GM21360 (cell line): ENCODE data around the gene RNFT2.

Experiments used
- ATAC-seq: cut with Tn5 transposase; IDR thresholded peaks from one replicate; pipeline ENCODE4 v1.9.1; 2021; ENCODE audit warnings: mild to moderate bottlenecking, moderate library complexity; ENCODE audit not compliant: unreplicated experiment

The RNFT2 gene

GRCh38 chr12:116821291-116821690, 83.2 kb downstream of the RNFT2 start:
- no peak for ATAC-seq

DNA sequence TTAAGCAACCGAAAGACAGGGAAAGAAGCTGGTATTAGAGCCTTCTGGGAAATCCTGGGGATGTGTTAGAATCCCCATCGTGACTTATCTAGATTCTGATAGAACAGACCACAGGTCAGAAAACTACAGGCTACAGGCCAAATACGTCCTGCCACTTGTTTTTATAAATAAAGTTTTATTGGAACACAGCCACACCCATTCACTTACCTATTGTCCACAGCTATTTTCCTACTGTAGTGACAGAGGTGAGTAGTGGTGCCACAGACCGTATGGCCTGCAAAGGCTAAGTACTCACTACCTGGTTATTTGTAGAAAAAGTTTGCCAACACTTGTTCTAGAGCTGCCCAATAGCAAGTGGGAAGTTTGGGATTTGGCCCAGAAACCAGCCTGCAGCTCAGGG, 89.3 kb downstream of the RNFT2 start:
- ATAC-seq, result no peak

- no peak for ATAC-seq
Measured at GRCh38 chr12:116832353-116832752, 94.2 kb downstream of the RNFT2 start.

DNA sequence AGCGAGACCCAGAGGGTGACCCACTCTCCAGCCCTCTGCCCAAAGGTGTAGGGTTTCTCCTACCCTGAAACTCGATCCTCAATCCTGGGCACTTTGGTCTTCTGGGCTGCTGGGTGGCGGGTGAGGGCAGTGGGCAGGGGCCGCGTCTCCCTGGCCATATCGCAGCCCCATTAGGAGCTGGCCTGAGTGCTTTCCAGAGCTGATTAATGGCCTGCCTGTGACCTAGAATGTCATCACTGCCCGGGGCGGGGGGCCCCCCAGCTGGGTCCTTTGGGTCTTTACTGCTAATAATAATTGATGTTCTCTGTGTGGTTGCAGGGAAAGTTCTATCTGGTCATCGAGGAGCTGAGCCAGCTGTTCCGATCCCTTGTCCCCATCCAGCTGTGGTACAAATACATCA, 95.4 kb downstream of the RNFT2 start:
- no peak for ATAC-seq

DNA sequence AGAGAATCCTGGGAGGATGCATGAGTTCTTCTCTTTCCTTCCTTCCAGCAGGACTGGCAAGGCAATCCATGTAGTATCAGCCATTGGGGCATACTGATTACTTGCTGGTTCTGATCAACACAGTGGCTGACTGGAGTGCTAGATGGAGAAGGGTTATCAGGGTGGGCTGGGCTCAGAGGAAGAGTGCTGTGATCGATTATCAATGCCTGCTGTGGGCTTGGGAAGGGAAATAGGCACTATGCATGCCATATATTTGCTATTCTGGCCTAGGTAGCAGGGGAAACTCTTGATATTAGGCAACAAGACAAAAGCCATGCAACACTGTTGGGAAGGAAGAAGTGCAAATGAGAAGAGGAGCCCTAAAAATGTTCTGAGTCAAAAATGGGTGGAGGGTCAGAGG, 97.4 kb downstream of the RNFT2 start:
- no peak for ATAC-seq

- no peak for ATAC-seq
Measured at GRCh38 chr12:116837097-116837496, 99.0 kb downstream of the RNFT2 start.

DNA sequence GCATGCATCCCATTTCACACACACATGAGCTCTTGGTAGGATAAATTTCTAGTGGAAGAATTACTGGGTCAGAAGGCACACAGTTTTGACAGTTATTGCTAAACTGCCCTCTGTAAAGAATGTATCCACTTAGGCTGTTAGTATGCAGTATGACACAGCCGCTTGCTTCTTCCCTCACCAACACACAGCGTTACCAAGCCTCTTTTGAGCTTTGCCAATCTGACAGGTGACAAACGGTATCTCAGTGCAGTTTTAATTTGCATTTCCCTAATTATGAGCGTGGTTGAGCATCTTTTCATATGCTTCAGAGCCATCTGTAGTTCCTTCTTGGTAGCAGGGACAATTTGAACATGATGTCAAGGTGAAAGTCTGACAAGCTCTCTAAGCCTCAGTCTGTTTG, 100.2 kb downstream of the RNFT2 start:
- ATAC-seq, result no peak

DNA sequence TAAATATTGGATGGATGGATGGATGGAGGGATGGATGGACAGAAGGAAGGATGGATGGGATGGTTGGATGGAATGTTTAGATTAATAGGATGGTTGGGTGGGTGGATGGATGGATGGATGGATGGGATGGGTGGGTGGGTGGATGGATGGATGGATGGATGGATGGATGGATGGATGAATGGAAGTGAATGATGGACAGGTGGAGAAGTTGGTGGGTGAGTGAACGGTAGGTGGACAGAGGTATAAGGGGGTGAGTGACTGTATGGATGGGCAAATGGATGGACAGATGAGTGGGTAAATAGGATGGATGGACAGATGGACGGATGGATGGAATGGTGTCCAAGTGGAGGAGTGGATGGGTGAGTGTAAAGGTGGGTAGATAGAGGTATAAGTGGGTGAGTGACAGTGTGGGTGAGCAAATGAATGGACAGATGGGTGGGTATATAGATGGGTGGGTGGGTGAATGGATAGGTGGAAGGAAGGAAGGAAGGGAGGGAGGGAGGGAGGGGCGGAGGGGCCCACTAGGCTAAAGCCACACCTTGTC, 101.2 kb downstream of the RNFT2 start:
- no peak for ATAC-seq

DNA sequence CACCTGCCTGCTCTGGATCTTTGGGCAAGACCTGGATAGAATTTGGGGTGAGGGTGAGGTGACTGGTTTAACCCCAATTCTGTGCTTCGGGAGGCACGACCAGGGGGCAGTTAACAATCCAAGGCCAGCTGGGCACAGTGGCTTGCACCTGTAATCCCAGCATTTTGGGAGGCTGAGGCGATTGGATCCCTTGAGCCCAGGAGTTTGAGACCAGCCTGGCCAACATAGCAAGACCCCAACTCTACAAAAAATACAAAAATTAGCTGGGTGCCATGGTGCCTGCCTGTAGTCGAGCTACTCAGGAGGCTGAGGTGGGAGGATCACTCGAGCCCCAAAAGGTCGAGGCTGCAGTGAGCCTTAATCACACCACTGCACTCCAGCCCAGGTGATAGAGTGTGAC, 105.0 kb downstream of the RNFT2 start:
- no peak for ATAC-seq

- no peak for ATAC-seq
Measured at GRCh38 chr12:116849216-116849615, 111.1 kb downstream of the RNFT2 start.

DNA sequence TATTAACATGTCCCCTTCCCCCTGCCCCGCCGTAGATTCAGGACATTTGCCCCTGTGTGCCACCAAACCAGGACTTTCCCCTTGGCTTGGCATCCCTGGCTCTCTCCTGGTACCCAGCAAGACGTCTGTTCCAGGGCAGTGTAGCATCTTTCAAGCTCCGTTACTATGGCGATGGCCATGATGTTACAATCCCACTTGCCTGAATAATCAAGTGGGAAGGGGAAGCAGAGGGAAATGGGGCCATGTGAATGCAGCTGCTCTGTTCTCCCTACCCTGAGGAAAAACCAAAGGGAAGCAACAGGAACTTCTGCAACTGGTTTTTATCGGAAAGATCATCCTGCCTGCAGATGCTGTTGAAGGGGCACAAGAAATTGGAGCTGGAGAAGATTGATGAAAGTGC, 114.2 kb downstream of the RNFT2 start:
- ATAC-seq, result no peak

DNA sequence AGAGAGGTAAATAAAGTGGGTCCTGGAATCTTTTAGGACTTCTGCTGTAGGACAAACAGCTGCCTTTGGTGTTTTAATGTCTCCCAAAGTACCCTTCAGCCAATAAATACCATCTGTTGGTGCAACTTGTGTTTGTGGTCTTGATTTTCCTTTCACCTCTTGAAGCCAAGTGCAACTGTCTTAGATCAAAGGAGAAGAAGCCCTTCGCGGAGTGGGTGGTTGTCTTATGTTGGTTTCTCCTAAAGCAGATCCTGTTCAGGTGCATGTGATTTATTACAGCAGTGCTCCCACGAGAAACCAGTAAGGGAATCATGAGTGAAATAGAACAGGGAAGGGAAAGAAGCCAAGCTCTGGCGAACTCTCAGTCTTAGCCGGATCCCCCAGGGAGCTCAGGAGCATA, 115.4 kb downstream of the RNFT2 start:
- no peak for ATAC-seq

DNA sequence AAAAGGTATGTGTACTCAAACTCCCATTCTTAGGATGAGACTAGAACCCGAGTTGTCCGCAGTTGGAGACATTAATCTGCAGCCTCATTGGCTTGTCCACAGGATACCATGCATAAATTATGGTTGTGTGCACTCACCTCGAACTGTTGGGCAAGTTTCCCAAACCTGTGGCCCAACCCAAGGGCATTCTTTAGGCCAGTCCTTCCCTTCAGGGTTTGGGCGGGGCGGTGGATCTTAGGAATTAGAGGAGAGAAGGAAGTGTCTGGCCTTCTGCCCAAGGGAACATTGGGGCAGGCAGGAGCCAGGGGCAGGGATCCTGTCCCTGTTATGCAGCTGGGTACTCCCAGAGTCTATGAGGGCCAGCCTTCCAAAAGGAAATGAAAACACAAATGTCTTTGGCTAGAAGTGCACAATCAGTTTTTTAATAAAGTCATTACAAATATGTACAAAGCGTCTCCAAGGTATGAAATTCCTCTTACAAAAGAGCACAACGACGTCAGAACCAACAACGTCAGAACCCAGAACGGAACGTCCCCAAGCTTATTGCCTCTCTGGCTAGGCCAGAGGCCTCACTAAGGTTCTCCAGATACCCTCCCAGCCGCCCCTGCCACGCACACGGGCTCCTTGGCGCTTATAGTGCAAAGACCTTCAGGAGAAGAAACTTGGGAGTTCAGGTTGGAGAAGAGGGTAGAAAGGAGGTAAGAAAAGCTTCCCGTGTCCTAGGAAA, 117.8 kb downstream of the RNFT2 start:
- ATAC-seq, result no peak

- no peak for ATAC-seq
Measured at GRCh38 chr12:116856729-116857128, 118.6 kb downstream of the RNFT2 start.

DNA sequence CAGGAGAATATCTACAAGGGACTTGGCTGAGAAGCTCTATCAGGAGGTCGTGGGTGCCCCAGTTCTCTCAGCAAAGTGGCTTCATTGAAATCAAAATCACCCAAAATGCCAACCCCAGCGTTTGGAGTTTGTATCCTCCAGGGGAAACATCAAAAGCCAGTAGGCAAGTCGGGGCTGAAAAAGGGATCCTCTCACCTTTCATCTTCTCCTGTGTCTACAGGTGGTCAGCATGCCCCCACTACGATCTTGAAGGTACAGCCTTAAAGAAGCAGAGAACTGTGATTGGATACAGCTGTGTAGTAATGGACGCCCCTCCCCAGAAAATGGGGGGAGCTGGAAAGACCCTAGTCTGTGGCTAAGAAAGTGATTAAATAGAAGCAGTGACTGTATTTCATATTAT, 121.0 kb downstream of the RNFT2 start:
- ATAC-seq, result no peak

- ATAC-seq, result no peak
Measured at GRCh38 chr12:116860263-116860662, 122.1 kb downstream of the RNFT2 start.

DNA sequence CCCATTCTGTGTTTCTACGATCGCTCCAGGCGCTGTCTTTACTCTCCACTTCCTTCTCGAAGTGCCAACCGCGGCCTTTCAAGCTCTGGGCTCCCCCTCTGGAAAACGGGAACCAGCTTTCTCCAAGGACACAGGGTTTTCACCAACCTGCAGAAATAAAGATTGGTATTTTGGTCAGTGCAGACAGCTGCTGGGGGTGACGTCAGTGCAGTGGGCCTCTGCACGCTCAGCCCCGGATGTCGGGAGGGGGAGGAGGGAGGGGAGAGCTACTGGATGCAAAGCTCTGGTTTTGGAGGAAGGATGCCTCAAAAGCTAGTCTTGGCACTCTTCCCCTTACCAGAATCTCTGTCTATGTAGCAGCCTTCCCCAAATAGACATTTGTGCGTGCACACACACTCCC, 123.2 kb downstream of the RNFT2 start:
- no peak for ATAC-seq

DNA sequence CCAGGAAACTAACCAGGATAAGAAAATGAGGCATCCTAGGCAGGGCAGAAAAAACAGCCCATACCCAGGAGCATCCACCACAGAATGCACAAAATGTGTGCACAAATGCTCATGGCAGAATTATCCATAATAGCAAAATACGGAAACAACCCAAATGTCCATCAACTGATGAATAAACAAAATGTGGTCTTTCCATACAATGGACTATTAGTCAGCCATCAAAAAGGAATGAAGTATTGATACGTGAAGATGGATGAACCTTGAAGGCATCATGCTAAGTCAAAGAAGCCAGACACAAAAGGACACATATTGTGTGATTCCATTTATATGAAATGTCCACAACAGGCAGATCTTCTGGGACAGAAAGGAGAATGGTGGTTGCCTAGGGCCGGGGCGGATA, 124.1 kb downstream of the RNFT2 start:
- no peak for ATAC-seq

DNA sequence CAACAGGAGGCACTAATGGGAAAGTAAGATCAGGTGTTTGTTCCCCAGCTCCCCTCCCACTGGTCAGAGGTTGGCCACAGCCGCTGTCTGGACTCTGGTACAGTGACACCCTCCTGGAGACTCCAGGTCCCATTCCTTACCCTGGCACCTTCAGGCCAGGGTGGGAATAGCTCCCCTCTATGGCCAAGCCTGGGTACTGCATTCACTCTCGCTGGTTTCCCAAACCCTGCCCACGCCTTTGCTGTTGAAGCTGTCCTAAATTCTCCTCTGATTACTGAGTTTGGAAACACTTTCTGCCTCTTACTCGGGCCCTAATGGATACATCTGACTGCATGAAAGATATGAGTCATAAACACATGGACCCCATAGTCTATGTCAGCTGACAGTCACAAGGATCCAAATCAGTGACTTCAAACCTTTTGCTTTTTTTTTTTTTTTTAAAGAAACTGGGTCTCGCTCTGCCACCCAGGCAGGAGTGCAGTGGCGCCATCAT, 125.2 kb downstream of the RNFT2 start:
- no peak for ATAC-seq

GRCh38 chr12:116864371-116865160, 126.5 kb downstream of the RNFT2 start:
- ATAC-seq, result no peak

GRCh38 chr12:116867523-116867922, 129.4 kb downstream of the RNFT2 start:
- no peak for ATAC-seq

GRCh38 chr12:116870306-116870705, 132.2 kb downstream of the RNFT2 start:
- ATAC-seq, result no peak
